ENCODE results near the gene F10. TPM values are rescaled to one million over a fixed set of nuclear protein-coding genes. Genes with fewer than 3 reads are reported as not detected.

The F10 gene
- total and polyA plus RNA-seq, 2 experiments from 2014 or later, result 0.76 to 1.6 TPM

DNA sequence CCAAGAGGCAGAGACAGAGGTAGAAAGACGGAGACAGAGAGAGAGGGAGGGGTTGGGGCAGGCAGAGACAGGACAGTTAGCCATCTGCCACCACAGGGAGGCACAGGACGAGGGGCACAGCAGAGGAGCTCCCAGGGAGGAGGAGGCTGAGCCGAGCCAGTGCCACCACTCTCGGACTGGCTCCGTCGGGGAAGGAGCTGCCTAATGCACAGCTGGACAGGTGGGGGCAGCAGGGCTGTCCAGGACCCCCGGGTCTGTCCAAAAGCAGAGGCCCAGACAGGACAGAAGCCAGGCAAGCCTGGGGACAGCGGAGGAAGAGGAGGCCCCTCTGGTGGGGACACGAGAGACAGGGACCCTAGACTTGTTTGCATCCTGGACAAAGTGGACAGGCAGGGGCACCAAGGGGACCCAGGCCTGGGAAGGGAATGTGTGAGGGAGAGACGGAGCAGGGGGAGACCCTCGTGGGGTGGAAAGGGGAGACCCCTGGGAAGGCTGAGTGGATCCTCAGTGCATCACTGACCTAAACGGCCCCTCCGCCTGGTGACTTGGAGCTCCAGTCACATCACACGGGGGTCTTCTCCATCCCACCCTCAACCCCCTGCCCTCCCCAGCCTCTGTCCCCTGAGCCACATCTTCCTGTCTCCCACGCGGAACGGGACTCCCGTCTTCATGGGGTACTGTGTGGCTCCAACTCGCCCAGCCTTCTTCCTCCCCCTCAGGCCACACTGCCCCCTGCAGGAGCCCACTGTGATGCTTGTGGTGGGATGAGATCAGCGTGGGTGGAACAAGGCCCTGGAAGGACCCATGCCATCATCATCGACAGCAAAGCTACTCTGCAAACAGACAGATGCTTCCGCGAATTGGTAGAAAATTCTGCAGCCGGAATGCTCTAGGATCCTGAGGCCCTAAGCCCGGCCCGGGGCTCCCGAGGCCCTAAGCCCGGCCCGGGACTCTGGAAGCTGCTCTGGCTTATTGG lies 915 bp downstream of the F10 start:
- Mint-ChIP-seq H3K4me1 (peaks cover 11% of the 10 kb centered on the region), H3K4me3 (no peak overlapping the region; the same call in 2 of the 3 replicates), H3K9me3 (no peaks in the 10 kb centered on the region), H3K27me3 (ENCODE audit: insufficient read depth, low read depth, poor library complexity) (peaks cover 12% of the 10 kb centered on the region), H3K36me3 (ENCODE audit: low read depth) (no peaks in the 10 kb centered on the region; the same call in 2 of the 3 replicates), H3K27ac (no peak overlapping the region)
- Histone ChIP-seq H2AFZ (peak overlapping the region; percentile 78), H3K9me2 (ENCODE audit: insufficient read depth) (no peaks in the 10 kb centered on the region), H3K27me3 (ENCODE audit: insufficient read depth) (no peaks in the 10 kb centered on the region), H3K36me3 (ENCODE audit: insufficient read depth) (no peaks in the 10 kb centered on the region), H4K20me1 (replicated peaks; ENCODE audit: insufficient read depth) (no peaks in the 10 kb centered on the region), H3K4me1 (ENCODE audit: insufficient read depth) (no peaks in the 10 kb centered on the region), H3K4me2 (no peak overlapping the region), H3K79me2 (replicated peaks; ENCODE audit: insufficient read depth) (no peaks in the 10 kb centered on the region), H3F3A (replicated peaks; ENCODE audit: low read depth) (no peaks in the 10 kb centered on the region), H3K27ac (ENCODE audit: low read depth) (no peak overlapping the region), H3K4me3 (no peak overlapping the region)
- DNase-seq (ENCODE audit: low spot score), result peak; percentile 50
- peak; percentile 63 for ATAC-seq
- TF ChIP-seq, protein P1, sequence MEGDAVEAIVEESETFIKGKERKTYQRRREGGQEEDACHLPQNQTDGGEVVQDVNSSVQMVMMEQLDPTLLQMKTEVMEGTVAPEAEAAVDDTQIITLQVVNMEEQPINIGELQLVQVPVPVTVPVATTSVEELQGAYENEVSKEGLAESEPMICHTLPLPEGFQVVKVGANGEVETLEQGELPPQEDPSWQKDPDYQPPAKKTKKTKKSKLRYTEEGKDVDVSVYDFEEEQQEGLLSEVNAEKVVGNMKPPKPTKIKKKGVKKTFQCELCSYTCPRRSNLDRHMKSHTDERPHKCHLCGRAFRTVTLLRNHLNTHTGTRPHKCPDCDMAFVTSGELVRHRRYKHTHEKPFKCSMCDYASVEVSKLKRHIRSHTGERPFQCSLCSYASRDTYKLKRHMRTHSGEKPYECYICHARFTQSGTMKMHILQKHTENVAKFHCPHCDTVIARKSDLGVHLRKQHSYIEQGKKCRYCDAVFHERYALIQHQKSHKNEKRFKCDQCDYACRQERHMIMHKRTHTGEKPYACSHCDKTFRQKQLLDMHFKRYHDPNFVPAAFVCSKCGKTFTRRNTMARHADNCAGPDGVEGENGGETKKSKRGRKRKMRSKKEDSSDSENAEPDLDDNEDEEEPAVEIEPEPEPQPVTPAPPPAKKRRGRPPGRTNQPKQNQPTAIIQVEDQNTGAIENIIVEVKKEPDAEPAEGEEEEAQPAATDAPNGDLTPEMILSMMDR (conservative IDR thresholded peaks at IDR 0.05; ENCODE audit: low read depth in 2 of 2), result peak; percentile 47 to 79
- no peak for TF ChIP-seq STAT1 (IDR thresholded peaks at IDR 0.05; ENCODE audit: unreplicated experiment)

DNA sequence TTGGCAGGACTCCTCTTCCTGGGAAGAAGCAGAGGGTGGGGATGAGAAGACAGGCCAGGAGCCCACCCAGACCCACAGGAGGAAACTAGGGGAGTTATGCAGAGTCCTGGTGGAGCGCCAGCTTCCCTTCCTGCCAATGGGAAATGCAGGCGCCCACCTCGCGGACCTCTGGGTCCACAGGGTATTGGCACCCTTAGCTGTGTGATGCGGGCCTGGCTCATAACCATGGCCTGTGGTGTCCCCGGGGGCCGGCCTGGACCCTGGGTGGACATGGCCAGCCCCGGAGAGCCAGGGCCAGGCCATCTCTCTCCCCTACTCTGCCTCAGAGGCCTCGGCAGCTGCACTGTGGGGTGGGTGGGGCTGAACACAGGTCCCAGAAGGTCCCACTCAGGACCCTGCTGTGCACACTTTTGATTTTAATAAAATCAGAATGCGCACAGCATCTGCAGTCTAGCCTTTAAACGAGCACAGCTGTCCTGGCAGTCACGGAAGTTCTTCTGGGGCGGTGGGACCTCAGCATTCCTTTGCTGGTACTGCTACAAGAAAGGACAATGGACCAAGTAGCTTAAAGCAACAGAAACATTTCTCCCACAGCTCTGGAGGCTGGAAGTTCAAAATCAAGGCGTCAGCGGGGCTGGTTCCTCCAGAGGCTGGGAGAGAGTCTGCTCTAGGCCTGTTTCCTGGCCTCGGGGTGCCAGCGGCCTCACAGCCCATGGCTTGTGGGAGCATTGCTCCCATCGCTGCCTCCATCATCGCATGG lies 1.8 kb downstream of the F10 start:
- Histone ChIP-seq H3K9me2 (ENCODE audit: insufficient read depth) (no peaks in the 10 kb centered on the region), H3K27me3 (ENCODE audit: insufficient read depth) (no peaks in the 10 kb centered on the region), H3K79me2 (replicated peaks; ENCODE audit: insufficient read depth) (no peaks in the 10 kb centered on the region), H4K20me1 (replicated peaks; ENCODE audit: insufficient read depth) (no peaks in the 10 kb centered on the region), H3K36me3 (ENCODE audit: insufficient read depth) (no peaks in the 10 kb centered on the region), H3K4me2 (no peak overlapping the region), H3K4me1 (ENCODE audit: insufficient read depth) (no peaks in the 10 kb centered on the region), H3K27ac (ENCODE audit: low read depth) (no peak overlapping the region), H3K4me3 (no peak overlapping the region), H2AFZ (no peak overlapping the region), H3F3A (replicated peaks; ENCODE audit: low read depth) (no peaks in the 10 kb centered on the region)
- DNase-seq (ENCODE audit: low spot score) (no peak), ATAC-seq (no peak)
- H3K36me3 Mint-ChIP-seq (ENCODE audit: low read depth), result no peaks in the 10 kb centered on the region; the same call in 2 of the 3 replicates
- H3K27me3 Mint-ChIP-seq (ENCODE audit: insufficient read depth, low read depth, poor library complexity), result peaks cover 17% of the 10 kb centered on the region
- H3K9me3 Mint-ChIP-seq, result no peaks in the 10 kb centered on the region
- no peak overlapping the region for H3K4me3 Mint-ChIP-seq
- H3K4me1 Mint-ChIP-seq, result peaks cover 16% of the 10 kb centered on the region
- no peak overlapping the region for H3K27ac Mint-ChIP-seq
- TF ChIP-seq CREB1 (CRISPR knock-in tag; IDR thresholded peaks at IDR 0.05; ENCODE audit: low read depth) (no peak), ZNF114 (CRISPR knock-in tag; IDR thresholded peaks at IDR 0.05) (no peak), EZH2 (IDR thresholded peaks at IDR 0.05; ENCODE audit: low read depth, unreplicated experiment) (no peak), JUNB (IDR thresholded peaks at IDR 0.05; ENCODE audit: unreplicated experiment) (no peak), EZH2phosphoT487 (IDR thresholded peaks at IDR 0.05; ENCODE audit: unreplicated experiment) (no peak), NANOG (IDR thresholded peaks at IDR 0.05; ENCODE audit: borderline replicate concordance) (no peak)
- TF ChIP-seq, protein P2, sequence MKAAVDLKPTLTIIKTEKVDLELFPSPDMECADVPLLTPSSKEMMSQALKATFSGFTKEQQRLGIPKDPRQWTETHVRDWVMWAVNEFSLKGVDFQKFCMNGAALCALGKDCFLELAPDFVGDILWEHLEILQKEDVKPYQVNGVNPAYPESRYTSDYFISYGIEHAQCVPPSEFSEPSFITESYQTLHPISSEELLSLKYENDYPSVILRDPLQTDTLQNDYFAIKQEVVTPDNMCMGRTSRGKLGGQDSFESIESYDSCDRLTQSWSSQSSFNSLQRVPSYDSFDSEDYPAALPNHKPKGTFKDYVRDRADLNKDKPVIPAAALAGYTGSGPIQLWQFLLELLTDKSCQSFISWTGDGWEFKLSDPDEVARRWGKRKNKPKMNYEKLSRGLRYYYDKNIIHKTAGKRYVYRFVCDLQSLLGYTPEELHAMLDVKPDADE (IDR thresholded peaks at IDR 0.05), result no peak
- TF ChIP-seq, protein P3, sequence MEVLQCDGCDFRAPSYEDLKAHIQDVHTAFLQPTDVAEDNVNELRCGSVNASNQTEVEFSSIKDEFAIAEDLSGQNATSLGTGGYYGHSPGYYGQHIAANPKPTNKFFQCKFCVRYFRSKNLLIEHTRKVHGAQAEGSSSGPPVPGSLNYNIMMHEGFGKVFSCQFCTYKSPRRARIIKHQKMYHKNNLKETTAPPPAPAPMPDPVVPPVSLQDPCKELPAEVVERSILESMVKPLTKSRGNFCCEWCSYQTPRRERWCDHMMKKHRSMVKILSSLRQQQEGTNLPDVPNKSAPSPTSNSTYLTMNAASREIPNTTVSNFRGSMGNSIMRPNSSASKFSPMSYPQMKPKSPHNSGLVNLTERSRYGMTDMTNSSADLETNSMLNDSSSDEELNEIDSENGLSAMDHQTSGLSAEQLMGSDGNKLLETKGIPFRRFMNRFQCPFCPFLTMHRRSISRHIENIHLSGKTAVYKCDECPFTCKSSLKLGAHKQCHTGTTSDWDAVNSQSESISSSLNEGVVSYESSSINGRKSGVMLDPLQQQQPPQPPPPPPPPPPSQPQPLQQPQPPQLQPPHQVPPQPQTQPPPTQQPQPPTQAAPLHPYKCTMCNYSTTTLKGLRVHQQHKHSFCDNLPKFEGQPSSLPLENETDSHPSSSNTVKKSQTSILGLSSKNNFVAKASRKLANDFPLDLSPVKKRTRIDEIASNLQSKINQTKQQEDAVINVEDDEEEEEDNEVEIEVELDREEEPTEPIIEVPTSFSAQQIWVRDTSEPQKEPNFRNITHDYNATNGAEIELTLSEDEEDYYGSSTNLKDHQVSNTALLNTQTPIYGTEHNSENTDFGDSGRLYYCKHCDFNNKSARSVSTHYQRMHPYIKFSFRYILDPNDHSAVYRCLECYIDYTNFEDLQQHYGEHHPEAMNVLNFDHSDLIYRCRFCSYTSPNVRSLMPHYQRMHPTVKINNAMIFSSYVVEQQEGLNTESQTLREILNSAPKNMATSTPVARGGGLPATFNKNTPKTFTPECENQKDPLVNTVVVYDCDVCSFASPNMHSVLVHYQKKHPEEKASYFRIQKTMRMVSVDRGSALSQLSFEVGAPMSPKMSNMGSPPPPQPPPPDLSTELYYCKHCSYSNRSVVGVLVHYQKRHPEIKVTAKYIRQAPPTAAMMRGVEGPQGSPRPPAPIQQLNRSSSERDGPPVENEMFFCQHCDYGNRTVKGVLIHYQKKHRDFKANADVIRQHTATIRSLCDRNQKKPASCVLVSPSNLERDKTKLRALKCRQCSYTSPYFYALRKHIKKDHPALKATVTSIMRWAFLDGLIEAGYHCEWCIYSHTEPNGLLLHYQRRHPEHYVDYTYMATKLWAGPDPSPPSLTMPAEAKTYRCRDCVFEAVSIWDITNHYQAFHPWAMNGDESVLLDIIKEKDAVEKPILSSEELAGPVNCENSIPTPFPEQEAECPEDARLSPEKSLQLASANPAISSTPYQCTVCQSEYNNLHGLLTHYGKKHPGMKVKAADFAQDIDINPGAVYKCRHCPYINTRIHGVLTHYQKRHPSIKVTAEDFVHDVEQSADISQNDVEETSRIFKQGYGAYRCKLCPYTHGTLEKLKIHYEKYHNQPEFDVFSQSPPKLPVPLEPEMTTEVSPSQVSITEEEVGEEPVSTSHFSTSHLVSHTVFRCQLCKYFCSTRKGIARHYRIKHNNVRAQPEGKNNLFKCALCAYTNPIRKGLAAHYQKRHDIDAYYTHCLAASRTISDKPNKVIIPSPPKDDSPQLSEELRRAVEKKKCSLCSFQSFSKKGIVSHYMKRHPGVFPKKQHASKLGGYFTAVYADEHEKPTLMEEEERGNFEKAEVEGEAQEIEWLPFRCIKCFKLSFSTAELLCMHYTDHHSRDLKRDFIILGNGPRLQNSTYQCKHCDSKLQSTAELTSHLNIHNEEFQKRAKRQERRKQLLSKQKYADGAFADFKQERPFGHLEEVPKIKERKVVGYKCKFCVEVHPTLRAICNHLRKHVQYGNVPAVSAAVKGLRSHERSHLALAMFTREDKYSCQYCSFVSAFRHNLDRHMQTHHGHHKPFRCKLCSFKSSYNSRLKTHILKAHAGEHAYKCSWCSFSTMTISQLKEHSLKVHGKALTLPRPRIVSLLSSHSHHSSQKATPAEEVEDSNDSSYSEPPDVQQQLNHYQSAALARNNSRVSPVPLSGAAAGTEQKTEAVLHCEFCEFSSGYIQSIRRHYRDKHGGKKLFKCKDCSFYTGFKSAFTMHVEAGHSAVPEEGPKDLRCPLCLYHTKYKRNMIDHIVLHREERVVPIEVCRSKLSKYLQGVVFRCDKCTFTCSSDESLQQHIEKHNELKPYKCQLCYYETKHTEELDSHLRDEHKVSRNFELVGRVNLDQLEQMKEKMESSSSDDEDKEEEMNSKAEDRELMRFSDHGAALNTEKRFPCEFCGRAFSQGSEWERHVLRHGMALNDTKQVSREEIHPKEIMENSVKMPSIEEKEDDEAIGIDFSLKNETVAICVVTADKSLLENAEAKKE (CRISPR knock-in tag; IDR thresholded peaks at IDR 0.05), result no peak

Data from GM23338 (cell line).